ENCODE measurements around the gene FCSK. TPM values are rescaled to one million over a fixed set of nuclear protein-coding genes. Genes with fewer than 3 reads are reported as not detected.

The FCSK gene
- total RNA-seq, 4 donors from 2014 or later, result 20.3 to 40.2 (median 24.5) TPM

- WGBS, 2 donors, result 82 to 87% methylated on average over 3 to 5 of the region's 5 CpGs
- TF ChIP-seq POLR2A (IDR thresholded peaks at IDR 0.05) (no peak), CTCF (IDR thresholded peaks at IDR 0.05) (no peak)
- Histone ChIP-seq H3K36me3 (peaks cover 30 to 48% of the 10 kb centered on the region in 2 donors), H3K9me3 (no peaks in the 10 kb centered on the region), H3K4me3 (replicated peaks in 1 of 3) (no peak overlapping the region), H3K27me3 (no peaks in the 10 kb centered on the region), H3K4me1 (no peaks in the 10 kb centered on the region), H3K27ac (no peak overlapping the region)
- no peak for DNase-seq
- intact Hi-C loops (cut with DNase I), result no loop called here
These were observed 29.0 kb downstream of the FCSK start for GRCh38 chr16:70483426-70483825.

GRCh38 chr16:70484867-70485266 is 30.5 kb downstream of the FCSK start:
- 93 to 100% methylated on average over 2 of the region's 2 CpGs for WGBS, 2 donors
- DNase-seq, result no peak
- H3K27ac ChIP-seq, result no peak overlapping the region
- no peaks in the 10 kb centered on the region for H3K27me3 ChIP-seq
- no peak overlapping the region for H3K4me3 ChIP-seq (replicated peaks in 1 of 3)
- no peaks in the 10 kb centered on the region for H3K4me1 ChIP-seq
- TF ChIP-seq CTCF (IDR thresholded peaks at IDR 0.05), result no peak
- no peak for TF ChIP-seq POLR2A (IDR thresholded peaks at IDR 0.05)
- no peaks in the 10 kb centered on the region for H3K9me3 ChIP-seq
- intact Hi-C loops (cut with DNase I), result no loop called here
- H3K36me3 ChIP-seq, result peaks cover 30 to 51% of the 10 kb centered on the region in 2 donors

DNA sequence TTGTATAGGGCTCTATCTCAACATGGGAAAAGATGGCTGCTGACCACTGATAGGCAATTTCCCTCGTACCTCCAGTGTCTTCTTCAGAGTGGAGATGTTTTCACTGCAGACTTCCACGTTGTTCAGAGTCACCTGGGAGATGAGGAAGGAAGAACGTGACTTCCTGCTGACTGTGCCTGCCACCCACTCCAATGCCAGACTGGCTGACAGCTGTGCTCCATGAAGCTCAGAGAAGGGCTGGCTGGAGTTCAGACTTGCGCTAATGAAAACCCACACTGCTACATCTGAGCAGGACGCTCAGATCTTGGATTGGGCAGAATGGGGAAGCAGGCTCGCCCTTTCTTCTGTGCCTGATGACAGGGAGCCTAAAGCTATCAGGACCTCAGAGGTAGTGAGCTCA is 35.9 kb downstream of the FCSK start:
- H3K9me3 ChIP-seq, result no peaks in the 10 kb centered on the region
- WGBS, 2 donors, result 70 to 80% methylated on average over 6 of the region's 6 CpGs
- H3K4me1 ChIP-seq, result no peaks in the 10 kb centered on the region
- H3K36me3 ChIP-seq, result peaks cover 21 to 38% of the 10 kb centered on the region in 2 donors
- no peak for DNase-seq
- intact Hi-C loops (cut with DNase I), result no loop called here
- H3K27ac ChIP-seq, result no peak overlapping the region
- H3K4me3 ChIP-seq (replicated peaks in 1 of 3), result no peak overlapping the region
- TF ChIP-seq CTCF (IDR thresholded peaks at IDR 0.05), result no peak
- TF ChIP-seq POLR2A (IDR thresholded peaks at IDR 0.05), result no peak
- no peaks in the 10 kb centered on the region for H3K27me3 ChIP-seq

- Histone ChIP-seq H3K27ac (no peak overlapping the region), H3K4me1 (no peaks in the 10 kb centered on the region), H3K27me3 (no peaks in the 10 kb centered on the region), H3K9me3 (no peaks in the 10 kb centered on the region), H3K4me3 (replicated peaks in 1 of 3) (no peak overlapping the region), H3K36me3 (peaks cover 40 to 45% of the 10 kb centered on the region in 2 donors)
- intact Hi-C loops (cut with DNase I), result no loop called here
- TF ChIP-seq CTCF (IDR thresholded peaks at IDR 0.05), result no peak
- DNase-seq, result no peak
- 93 to 96% methylated on average over 3 of the region's 3 CpGs for WGBS, 2 donors
These were observed 39.4 kb downstream of the FCSK start for GRCh38 chr16:70493802-70494201.

- Histone ChIP-seq H3K27me3 (no peaks in the 10 kb centered on the region), H3K4me1 (no peaks in the 10 kb centered on the region), H3K4me3 (replicated peaks in 1 of 3) (no peak overlapping the region), H3K9me3 (no peaks in the 10 kb centered on the region), H3K27ac (no peak overlapping the region), H3K36me3 (peaks cover 40 to 45% of the 10 kb centered on the region in 2 donors)
- no peak for DNase-seq
- intact Hi-C loops (cut with DNase I), result no loop called here
- TF ChIP-seq POLR2A (IDR thresholded peaks at IDR 0.05) (no peak), CTCF (IDR thresholded peaks at IDR 0.05) (no peak)
- WGBS, 2 donors, result 82 to 91% methylated on average over 5 of the region's 5 CpGs
These were observed 39.9 kb downstream of the FCSK start for GRCh38 chr16:70494202-70494770.
